HEK293 (cell line): ENCODE measurements around the gene FRG2C.
"Not testable (repeated sequence)": the region's sequence is repeated elsewhere in the genome, so short reads cannot be mapped to it uniquely, and the experiment has no call there.

ENCODE experiments used
- CTCF ChIA-PET: fragments of 350-600 bp; formaldehyde crosslinking; extraction: SDS; loops from one replicate; lab custom pipeline; 2021; ENCODE audit warnings: antibody characterized with exemption; lab: Yijun Ruan, JAX
- POLR2A ChIA-PET: fragments of 300-600 bp; formaldehyde crosslinking; extraction: SDS; loops from one replicate; lab custom pipeline; 2020; ENCODE audit warnings: antibody characterized with exemption, inconsistent platforms; lab: Yijun Ruan, JAX
- H3K27ac ChIP-seq: fragments of 200-500 bp; sonication (Bioruptor generic); 2 replicates; pipeline ENCODE4 v1.5.1; 2014; ENCODE audit warnings: low read depth, low read length, control low read depth, inconsistent platforms; ENCODE audit errors: extremely low read depth
- H3K36me3 ChIP-seq, 2 experiments: fragments of 200-500 bp in 1 of 2; sonication (Bioruptor generic) in 1 of 2; 1 replicate in 1 of 2; 2 replicates in 1 of 2; pipeline ENCODE4 v1.5.1; 2014 to 2017; ENCODE audit warnings: inconsistent platforms in 2 of 2, low read length in 2 of 2; ENCODE audit not compliant: control insufficient read depth in 2 of 2, insufficient read depth in 1 of 2
- H3K4me1 ChIP-seq: fragments of 200-500 bp; sonication (Bioruptor generic); 2 replicates; pipeline ENCODE4 v1.5.1; 2014; ENCODE audit warnings: mild to moderate bottlenecking, low read length, inconsistent platforms; ENCODE audit not compliant: control insufficient read depth, insufficient read depth
- H3K4me3 ChIP-seq: 2 replicates; pipeline ENCODE4 v1.5.1; 2011; ENCODE audit warnings: low read depth, mild to moderate bottlenecking, control low read depth, low read length, moderate library complexity
- H3K9me3 ChIP-seq: fragments of 200-500 bp; sonication (Bioruptor generic); 2 replicates; pipeline ENCODE4 v1.5.1; 2014; ENCODE audit warnings: low read depth, low read length, inconsistent platforms; ENCODE audit not compliant: control insufficient read depth, insufficient read depth
- GLIS1 ChIP-seq: fragments of 450-650 bp; formaldehyde crosslinking; IDR thresholded peaks from 2 replicates; pipeline ENCODE4 v1.5.1; 2016; ENCODE audit warnings: missing biosample characterization, missing genetic modification characterization
- GLIS2 ChIP-seq: fragments of 450-650 bp; formaldehyde crosslinking; IDR thresholded peaks from 2 replicates; pipeline ENCODE4 v1.5.1; 2016; ENCODE audit warnings: missing biosample characterization, missing genetic modification characterization
- KLF1 ChIP-seq: fragments of 450-650 bp; formaldehyde crosslinking; IDR thresholded peaks from 2 replicates; pipeline ENCODE4 v1.5.1; 2016; ENCODE audit warnings: missing biosample characterization, missing genetic modification characterization
- KLF9 ChIP-seq: fragments of 450-650 bp; formaldehyde crosslinking; IDR thresholded peaks from 2 replicates; pipeline ENCODE4 v1.5.1; 2016; ENCODE audit warnings: missing biosample characterization, missing genetic modification characterization, low read depth
- SP2 ChIP-seq: fragments of 450-650 bp; formaldehyde crosslinking; IDR thresholded peaks from 2 replicates; pipeline ENCODE4 v1.5.1; 2016; ENCODE audit warnings: missing biosample characterization, missing genetic modification characterization
- SP3 ChIP-seq: fragments of 450-650 bp; formaldehyde crosslinking; IDR thresholded peaks from 2 replicates; pipeline ENCODE4 v1.5.1; 2016; ENCODE audit warnings: missing biosample characterization, missing genetic modification characterization
- SP7 ChIP-seq: fragments of 450-650 bp; formaldehyde crosslinking; IDR thresholded peaks from 2 replicates; pipeline ENCODE4 v1.5.1; 2016; ENCODE audit warnings: missing biosample characterization, missing genetic modification characterization
- ZBTB20 ChIP-seq: fragments of 450-650 bp; formaldehyde crosslinking; IDR thresholded peaks from 2 replicates; pipeline ENCODE4 v1.5.1; 2016; ENCODE audit warnings: missing biosample characterization, missing genetic modification characterization
- ZBTB26 ChIP-seq: fragments of 450-650 bp; formaldehyde crosslinking; optimal IDR thresholded peaks from 2 replicates; pipeline ENCODE3; 2016; ENCODE audit warnings: missing biosample characterization, mild to moderate bottlenecking, missing genetic modification characterization
- ZBTB8A ChIP-seq: fragments of 450-650 bp; formaldehyde crosslinking; IDR thresholded peaks from 2 replicates; pipeline ENCODE4 v1.5.1; 2016; ENCODE audit warnings: missing biosample characterization, missing genetic modification characterization
- ZIC2 ChIP-seq: fragments of 450-650 bp; formaldehyde crosslinking; IDR thresholded peaks from 2 replicates; pipeline ENCODE4 v1.5.1; 2016; ENCODE audit warnings: missing biosample characterization, missing genetic modification characterization
- ZNF335 ChIP-seq: fragments of 450-650 bp; formaldehyde crosslinking; conservative IDR thresholded peaks from 2 replicates; pipeline ENCODE4 v1.5.1; 2016; ENCODE audit warnings: missing biosample characterization, missing genetic modification characterization
- ZNF394 ChIP-seq: fragments of 450-650 bp; formaldehyde crosslinking; IDR thresholded peaks from 2 replicates; pipeline ENCODE4 v1.5.1; 2016; ENCODE audit warnings: missing biosample characterization, missing genetic modification characterization, mild to moderate bottlenecking, moderate library complexity, borderline replicate concordance
- ZNF423 ChIP-seq: fragments of 450-650 bp; formaldehyde crosslinking; IDR thresholded peaks from 2 replicates; pipeline ENCODE4 v1.5.1; 2016; ENCODE audit warnings: missing biosample characterization, missing genetic modification characterization
- ZNF501 ChIP-seq: fragments of 450-650 bp; formaldehyde crosslinking; IDR thresholded peaks from 2 replicates; pipeline ENCODE4 v1.5.1; 2016; ENCODE audit warnings: missing biosample characterization, missing genetic modification characterization
- TF ChIP-seq, protein P1 (sequence below): fragments of 450-650 bp; formaldehyde crosslinking; IDR thresholded peaks from 2 replicates; pipeline ENCODE4 v1.5.1; 2016; ENCODE audit warnings: missing biosample characterization, missing genetic modification characterization
- TF ChIP-seq, protein P2 (sequence below): fragments of 450-650 bp; formaldehyde crosslinking; IDR thresholded peaks from 2 replicates; pipeline ENCODE4 v1.5.1; 2016; ENCODE audit warnings: missing biosample characterization, missing genetic modification characterization
- TF ChIP-seq, protein P3 (sequence below): fragments of 450-650 bp; formaldehyde crosslinking; conservative IDR thresholded peaks from 2 replicates; pipeline ENCODE4 v1.5.1; 2016; ENCODE audit warnings: low read depth, missing biosample characterization, missing genetic modification characterization

FRG2C gene

DNA sequence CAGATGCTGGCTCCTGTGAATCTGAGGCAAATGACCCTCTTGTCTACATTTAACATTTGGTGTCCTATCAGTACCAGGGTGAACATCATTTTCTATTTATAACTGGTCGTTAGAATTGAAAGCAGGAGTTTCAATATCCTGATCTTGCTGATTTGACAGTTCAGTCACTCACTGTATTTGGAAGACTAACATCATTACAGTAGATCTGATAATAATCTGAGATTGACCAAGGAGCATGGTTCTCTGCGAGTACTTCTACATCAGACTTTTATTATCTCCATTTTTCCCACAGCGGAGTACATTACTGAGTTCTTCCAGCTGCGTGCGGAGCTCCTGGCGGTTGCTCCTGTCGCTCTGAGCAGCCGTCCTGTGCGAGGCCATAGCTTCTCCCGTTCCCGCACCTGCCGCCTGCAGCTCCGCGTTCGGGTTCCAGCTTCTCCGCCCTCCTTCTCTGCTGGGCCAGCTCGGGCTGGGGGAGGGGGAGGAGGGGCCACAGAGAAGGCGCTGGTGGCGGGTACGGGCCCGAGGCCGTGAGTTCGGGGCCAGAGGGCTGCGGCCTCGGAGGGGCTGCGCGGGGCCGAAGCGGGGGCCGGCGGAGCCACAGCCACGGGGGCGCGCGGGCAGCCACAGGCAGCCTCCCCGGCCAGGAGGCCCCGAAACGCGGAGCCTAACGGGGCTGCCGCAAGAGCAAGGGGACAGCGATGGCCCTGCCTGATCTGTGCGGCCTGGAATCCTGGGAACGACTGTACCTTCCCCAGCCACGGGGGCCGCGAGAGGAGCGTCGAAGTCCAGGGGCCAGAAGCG, 8.8 kb upstream of the FRG2C start:
- H3K36me3 ChIP-seq, H3K27ac ChIP-seq, H3K4me3 ChIP-seq, H3K4me1 ChIP-seq, CTCF ChIA-PET, POLR2A ChIA-PET, H3K9me3 ChIP-seq: not testable (repeated sequence)

GRCh38 chr3:75655956-75656355, 8.2 kb upstream of the FRG2C start:
- H3K4me3 ChIP-seq, POLR2A ChIA-PET, H3K9me3 ChIP-seq, CTCF ChIA-PET, H3K27ac ChIP-seq, H3K4me1 ChIP-seq, H3K36me3 ChIP-seq: not testable (repeated sequence)

GRCh38 chr3:75658411-75659107, 5.6 kb upstream of the FRG2C start:
- CTCF ChIA-PET, H3K27ac ChIP-seq, POLR2A ChIA-PET, H3K36me3 ChIP-seq, H3K4me1 ChIP-seq, H3K9me3 ChIP-seq: not testable (repeated sequence)
- H3K4me3 ChIP-seq: peak overlapping the region; percentile 61
- TF ChIP-seq GLIS2 (tag by site-specific recombination) (peak; percentile 69), SP7 (tag by site-specific recombination) (0 out of 2 replicates have a peak, but pooled peaks have one; percentile 30), ZIC2 (tag by site-specific recombination) (peak; percentile 43), SP2 (0 out of 2 replicates have a peak, but pooled peaks have one; percentile 28), ZNF501 (tag by site-specific recombination) (0 out of 2 replicates have a peak, but pooled peaks have one; percentile 44), KLF1 (peak; percentile 48; the same call in 1 of the 2 replicates), ZBTB8A (tag by site-specific recombination) (peak; percentile 44; the same call in 1 of the 2 replicates), ZBTB20 (tag by site-specific recombination) (peak; percentile 47; the same call in 1 of the 2 replicates), ZNF423 (tag by site-specific recombination) (peak; percentile 72; the same call in 1 of the 2 replicates), SP3 (tag by site-specific recombination) (0 out of 2 replicates have a peak, but pooled peaks have one; percentile 15), ZBTB26 (tag by site-specific recombination) (peak; percentile 36), ZNF394 (peak; percentile 24; the same call in 1 of the 2 replicates), KLF9 (0 out of 2 replicates have a peak, but pooled peaks have one; percentile 22), ZNF335 (tag by site-specific recombination) (peak; percentile 84), GLIS1 (tag by site-specific recombination) (peak; percentile 86)
- TF ChIP-seq, protein P1, sequence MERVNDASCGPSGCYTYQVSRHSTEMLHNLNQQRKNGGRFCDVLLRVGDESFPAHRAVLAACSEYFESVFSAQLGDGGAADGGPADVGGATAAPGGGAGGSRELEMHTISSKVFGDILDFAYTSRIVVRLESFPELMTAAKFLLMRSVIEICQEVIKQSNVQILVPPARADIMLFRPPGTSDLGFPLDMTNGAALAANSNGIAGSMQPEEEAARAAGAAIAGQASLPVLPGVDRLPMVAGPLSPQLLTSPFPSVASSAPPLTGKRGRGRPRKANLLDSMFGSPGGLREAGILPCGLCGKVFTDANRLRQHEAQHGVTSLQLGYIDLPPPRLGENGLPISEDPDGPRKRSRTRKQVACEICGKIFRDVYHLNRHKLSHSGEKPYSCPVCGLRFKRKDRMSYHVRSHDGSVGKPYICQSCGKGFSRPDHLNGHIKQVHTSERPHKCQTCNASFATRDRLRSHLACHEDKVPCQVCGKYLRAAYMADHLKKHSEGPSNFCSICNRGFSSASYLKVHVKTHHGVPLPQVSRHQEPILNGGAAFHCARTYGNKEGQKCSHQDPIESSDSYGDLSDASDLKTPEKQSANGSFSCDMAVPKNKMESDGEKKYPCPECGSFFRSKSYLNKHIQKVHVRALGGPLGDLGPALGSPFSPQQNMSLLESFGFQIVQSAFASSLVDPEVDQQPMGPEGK (tag by site-specific recombination): 0 out of 2 replicates have a peak, but pooled peaks have one; percentile 24
- TF ChIP-seq, protein P2, sequence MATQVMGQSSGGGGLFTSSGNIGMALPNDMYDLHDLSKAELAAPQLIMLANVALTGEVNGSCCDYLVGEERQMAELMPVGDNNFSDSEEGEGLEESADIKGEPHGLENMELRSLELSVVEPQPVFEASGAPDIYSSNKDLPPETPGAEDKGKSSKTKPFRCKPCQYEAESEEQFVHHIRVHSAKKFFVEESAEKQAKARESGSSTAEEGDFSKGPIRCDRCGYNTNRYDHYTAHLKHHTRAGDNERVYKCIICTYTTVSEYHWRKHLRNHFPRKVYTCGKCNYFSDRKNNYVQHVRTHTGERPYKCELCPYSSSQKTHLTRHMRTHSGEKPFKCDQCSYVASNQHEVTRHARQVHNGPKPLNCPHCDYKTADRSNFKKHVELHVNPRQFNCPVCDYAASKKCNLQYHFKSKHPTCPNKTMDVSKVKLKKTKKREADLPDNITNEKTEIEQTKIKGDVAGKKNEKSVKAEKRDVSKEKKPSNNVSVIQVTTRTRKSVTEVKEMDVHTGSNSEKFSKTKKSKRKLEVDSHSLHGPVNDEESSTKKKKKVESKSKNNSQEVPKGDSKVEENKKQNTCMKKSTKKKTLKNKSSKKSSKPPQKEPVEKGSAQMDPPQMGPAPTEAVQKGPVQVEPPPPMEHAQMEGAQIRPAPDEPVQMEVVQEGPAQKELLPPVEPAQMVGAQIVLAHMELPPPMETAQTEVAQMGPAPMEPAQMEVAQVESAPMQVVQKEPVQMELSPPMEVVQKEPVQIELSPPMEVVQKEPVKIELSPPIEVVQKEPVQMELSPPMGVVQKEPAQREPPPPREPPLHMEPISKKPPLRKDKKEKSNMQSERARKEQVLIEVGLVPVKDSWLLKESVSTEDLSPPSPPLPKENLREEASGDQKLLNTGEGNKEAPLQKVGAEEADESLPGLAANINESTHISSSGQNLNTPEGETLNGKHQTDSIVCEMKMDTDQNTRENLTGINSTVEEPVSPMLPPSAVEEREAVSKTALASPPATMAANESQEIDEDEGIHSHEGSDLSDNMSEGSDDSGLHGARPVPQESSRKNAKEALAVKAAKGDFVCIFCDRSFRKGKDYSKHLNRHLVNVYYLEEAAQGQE (tag by site-specific recombination): peak; percentile 82
- TF ChIP-seq, protein P3, sequence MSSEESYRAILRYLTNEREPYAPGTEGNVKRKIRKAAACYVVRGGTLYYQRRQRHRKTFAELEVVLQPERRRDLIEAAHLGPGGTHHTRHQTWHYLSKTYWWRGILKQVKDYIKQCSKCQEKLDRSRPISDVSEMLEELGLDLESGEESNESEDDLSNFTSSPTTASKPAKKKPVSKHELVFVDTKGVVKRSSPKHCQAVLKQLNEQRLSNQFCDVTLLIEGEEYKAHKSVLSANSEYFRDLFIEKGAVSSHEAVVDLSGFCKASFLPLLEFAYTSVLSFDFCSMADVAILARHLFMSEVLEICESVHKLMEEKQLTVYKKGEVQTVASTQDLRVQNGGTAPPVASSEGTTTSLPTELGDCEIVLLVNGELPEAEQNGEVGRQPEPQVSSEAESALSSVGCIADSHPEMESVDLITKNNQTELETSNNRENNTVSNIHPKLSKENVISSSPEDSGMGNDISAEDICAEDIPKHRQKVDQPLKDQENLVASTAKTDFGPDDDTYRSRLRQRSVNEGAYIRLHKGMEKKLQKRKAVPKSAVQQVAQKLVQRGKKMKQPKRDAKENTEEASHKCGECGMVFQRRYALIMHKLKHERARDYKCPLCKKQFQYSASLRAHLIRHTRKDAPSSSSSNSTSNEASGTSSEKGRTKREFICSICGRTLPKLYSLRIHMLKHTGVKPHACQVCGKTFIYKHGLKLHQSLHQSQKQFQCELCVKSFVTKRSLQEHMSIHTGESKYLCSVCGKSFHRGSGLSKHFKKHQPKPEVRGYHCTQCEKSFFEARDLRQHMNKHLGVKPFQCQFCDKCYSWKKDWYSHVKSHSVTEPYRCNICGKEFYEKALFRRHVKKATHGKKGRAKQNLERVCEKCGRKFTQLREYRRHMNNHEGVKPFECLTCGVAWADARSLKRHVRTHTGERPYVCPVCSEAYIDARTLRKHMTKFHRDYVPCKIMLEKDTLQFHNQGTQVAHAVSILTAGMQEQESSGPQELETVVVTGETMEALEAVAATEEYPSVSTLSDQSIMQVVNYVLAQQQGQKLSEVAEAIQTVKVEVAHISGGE (tag by site-specific recombination): 0 out of 2 replicates have a peak, but pooled peaks have one; percentile 34
